HFFc6 (cell line): Measurements from ENCODE around the gene GARIN5B. TPM values are rescaled to one million over a fixed set of nuclear protein-coding genes. Genes with fewer than 3 reads are reported as not detected.

Source experiments
- DNase-seq: peaks from one replicate; pipeline ENCODE4 v3.0.0-alpha.2; 2018
- H3K27ac Mint-ChIP-seq: 2 replicates; pipeline ENCODE4 v1.8.0; 2020; ENCODE audit warnings: mild to moderate bottlenecking, mixed read lengths
- H3K27me3 Mint-ChIP-seq: 2 replicates; pipeline ENCODE4 v1.8.0; 2021; ENCODE audit warnings: mild to moderate bottlenecking, moderate library complexity, mixed read lengths; ENCODE audit not compliant: insufficient read depth
- H3K36me3 Mint-ChIP-seq: 2 replicates; pipeline ENCODE4 v1.8.0; 2021; ENCODE audit warnings: low read depth, mixed read lengths
- H3K4me1 Mint-ChIP-seq: 2 replicates; pipeline ENCODE4 v1.8.0; 2020; ENCODE audit warnings: low read depth, mixed read lengths
- H3K4me3 Mint-ChIP-seq: 2 replicates; pipeline ENCODE4 v1.8.0; 2020; ENCODE audit warnings: mild to moderate bottlenecking, moderate library complexity, mixed read lengths
- H3K9me3 Mint-ChIP-seq: 2 replicates; pipeline ENCODE4 v1.8.0; 2020; ENCODE audit warnings: mild to moderate bottlenecking, mixed read lengths
- total RNA-seq, 6 experiments: library from RNA; stranded (reverse); fragmentation: NEBNext Ultra II Directional; extraction: Animal tissue kit (Norgen Biotek cat#: 25700); gene quantifications; 2 replicates in 1 of 6; 3 replicates in 5 of 6; pipeline ENCODE4 v1.2.3, GENCODE V29; 2021
- TF ChIP-seq, protein P1 (sequence below): fragments of 200-600 bp; sonication (generic); IDR thresholded peaks from 2 replicates; pipeline ENCODE4 v1.5.0; 2021; ENCODE audit warnings: antibody characterized with exemption, mild to moderate bottlenecking

Gene GARIN5B
- total RNA-seq, 6 experiments from 2014 or later, result 0.05 TPM; not detected in 5

DNA sequence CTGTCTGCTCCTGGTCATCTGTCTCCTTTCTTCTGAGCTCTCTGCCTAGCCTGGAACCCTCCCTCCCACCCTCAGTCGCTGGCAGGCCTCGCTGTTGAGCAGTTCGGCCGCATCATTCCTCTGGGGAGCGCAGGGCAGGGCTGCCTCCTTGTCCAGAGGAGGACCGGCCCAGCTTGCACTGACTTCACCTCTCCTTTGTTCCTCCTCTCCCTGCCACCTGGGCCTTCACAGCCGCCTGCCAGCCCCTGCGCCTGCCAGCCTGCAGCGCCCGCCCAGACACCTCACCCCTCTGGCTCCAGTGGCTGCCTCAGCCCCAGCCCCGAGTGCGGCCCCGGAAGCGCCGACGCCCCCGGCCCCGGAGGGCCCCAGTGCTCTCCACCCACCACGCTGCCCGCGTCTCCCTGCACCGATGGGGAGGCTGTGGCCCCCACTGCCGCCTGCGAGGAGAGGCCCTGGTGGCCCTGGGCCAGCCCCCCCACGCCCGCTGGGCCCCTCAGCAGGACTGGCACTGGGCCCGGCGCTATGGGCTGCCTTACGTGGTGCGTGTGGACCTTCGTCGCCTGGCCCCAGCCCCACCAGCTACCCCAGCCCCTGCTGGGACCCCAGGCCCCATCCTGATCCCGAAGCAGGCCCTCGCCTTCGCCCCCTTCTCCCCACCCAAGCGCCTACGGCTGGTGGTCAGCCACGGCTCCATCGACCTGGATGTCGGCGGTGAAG, 16.2 kb downstream of the GARIN5B start:
- H3K36me3 Mint-ChIP-seq, result no peaks in the 10 kb centered on the region; the same call in 1 of the 2 replicates
- H3K9me3 Mint-ChIP-seq, result no peaks in the 10 kb centered on the region
- H3K27me3 Mint-ChIP-seq, result peaks cover 6% of the 10 kb centered on the region
- no peak for DNase-seq
- TF ChIP-seq, protein P1, sequence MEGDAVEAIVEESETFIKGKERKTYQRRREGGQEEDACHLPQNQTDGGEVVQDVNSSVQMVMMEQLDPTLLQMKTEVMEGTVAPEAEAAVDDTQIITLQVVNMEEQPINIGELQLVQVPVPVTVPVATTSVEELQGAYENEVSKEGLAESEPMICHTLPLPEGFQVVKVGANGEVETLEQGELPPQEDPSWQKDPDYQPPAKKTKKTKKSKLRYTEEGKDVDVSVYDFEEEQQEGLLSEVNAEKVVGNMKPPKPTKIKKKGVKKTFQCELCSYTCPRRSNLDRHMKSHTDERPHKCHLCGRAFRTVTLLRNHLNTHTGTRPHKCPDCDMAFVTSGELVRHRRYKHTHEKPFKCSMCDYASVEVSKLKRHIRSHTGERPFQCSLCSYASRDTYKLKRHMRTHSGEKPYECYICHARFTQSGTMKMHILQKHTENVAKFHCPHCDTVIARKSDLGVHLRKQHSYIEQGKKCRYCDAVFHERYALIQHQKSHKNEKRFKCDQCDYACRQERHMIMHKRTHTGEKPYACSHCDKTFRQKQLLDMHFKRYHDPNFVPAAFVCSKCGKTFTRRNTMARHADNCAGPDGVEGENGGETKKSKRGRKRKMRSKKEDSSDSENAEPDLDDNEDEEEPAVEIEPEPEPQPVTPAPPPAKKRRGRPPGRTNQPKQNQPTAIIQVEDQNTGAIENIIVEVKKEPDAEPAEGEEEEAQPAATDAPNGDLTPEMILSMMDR, result no peak
- no peak overlapping the region for H3K4me3 Mint-ChIP-seq
- peaks cover 11% of the 10 kb centered on the region for H3K4me1 Mint-ChIP-seq
- H3K27ac Mint-ChIP-seq, result no peak overlapping the region

DNA sequence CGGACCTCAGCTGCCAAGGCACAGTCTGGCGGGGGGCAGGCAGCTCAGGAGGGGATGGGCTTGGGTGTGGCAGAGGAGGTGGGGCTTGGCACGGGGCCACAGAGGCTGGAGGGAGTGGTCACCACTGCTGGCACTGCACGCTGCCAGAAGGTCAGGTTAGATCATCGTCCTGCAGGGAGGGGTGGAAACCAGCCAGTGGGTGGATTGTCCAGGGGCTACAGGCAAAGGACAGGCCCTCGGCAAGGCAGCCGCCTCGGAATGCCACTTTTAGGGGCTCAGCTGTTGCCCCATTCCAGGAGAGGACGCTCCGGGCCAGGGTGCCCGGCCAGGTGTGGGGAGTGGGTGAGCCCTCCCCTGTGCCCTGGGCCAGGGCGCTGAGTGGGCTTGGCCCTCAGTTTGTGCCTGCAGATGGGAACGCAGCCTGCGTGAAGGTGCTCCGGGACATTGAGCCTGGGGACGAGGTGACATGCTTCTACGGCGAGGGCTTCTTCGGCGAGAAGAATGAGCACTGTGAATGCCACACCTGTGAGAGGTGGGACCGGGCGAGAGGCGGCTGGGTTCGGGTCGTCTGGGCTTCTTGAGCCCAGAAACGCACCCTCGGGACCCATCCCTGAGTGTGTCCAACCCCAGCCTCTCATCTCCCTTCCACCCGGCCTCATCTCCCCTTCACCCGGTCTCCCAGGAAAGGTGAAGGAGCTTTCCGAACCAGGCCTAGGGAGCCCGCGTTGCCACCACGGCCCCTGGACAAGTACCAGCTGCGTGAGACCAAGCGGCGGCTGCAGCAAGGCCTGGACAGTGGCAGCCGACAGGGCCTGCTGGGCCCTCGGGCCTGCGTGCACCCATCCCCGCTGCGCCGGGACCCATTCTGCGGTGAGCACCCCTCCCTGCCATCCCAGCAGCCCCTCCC, 17.0 kb downstream of the GARIN5B start:
- Mint-ChIP-seq H3K9me3 (no peaks in the 10 kb centered on the region), H3K27ac (no peak overlapping the region), H3K4me3 (no peak overlapping the region), H3K27me3 (no peaks in the 10 kb centered on the region), H3K4me1 (peaks cover 17% of the 10 kb centered on the region), H3K36me3 (no peaks in the 10 kb centered on the region; the same call in 1 of the 2 replicates)
- no peak for DNase-seq
- TF ChIP-seq, protein P1, result no peak

- peaks cover 23% of the 10 kb centered on the region for H3K4me1 Mint-ChIP-seq
- no peak overlapping the region for H3K27ac Mint-ChIP-seq
- no peaks in the 10 kb centered on the region for H3K27me3 Mint-ChIP-seq
- no peak overlapping the region for H3K4me3 Mint-ChIP-seq
- TF ChIP-seq, protein P1, result no peak
- no peak for DNase-seq
- H3K36me3 Mint-ChIP-seq, result no peaks in the 10 kb centered on the region; the same call in 1 of the 2 replicates
- H3K9me3 Mint-ChIP-seq, result no peaks in the 10 kb centered on the region
These were observed 17.8 kb downstream of the GARIN5B start for GRCh38 chr19:55345101-55345817.

- Mint-ChIP-seq H3K4me3 (no peak overlapping the region), H3K4me1 (peaks cover 23% of the 10 kb centered on the region), H3K36me3 (no peaks in the 10 kb centered on the region; the same call in 1 of the 2 replicates), H3K27me3 (peaks cover 2% of the 10 kb centered on the region; the same call in 1 of the 2 replicates), H3K27ac (no peak overlapping the region), H3K9me3 (no peaks in the 10 kb centered on the region)
- TF ChIP-seq, protein P1, result no peak
- DNase-seq, result no peak
These were observed 18.6 kb downstream of the GARIN5B start for GRCh38 chr19:55344444-55344843.
